Dermis microvascular lymphatic vessel endothelial cell (primary cell): ENCODE results near the gene TAF6. TPM values are rescaled to one million over a fixed set of nuclear protein-coding genes. Genes with fewer than 3 reads are reported as not detected.

Experiments used
- DNase-seq, 2 donors: peaks; one replicate each; pipeline versions ENCODE4 v3.0.0 to v3.0.0-alpha.2; 2010; ENCODE audit warnings: low read depth in 2 of 2
- total RNA-seq: library from RNA; depleted of rRNA; stranded (reverse); fragments of >200 nt; gene quantifications from 2 replicates; pipeline ENCODE4 v1.2.1, GENCODE V29; 2014

The TAF6 gene
- total RNA-seq, 1 donor from 2014 or later: 21.6 TPM

DNA sequence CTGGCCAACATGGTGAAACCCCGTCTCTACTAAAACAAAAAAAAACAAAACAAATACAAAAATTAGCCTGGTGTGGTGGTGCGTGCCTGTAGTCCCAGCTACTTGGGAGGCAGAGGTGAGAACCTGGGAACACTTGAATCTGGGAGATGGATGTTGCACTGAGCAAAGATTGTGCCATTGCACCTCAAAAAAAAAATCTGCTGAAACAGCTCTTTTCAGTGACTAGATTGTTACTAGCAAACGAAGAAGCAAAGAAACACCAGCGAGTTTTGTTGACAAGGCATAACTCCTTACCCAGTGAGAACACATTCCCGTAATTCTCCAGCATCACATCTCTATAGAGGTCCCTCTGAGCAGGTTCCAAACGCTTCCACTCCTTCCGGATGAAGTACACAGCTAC, 44.3 kb downstream of the TAF6 start:
- DNase-seq: no peak

DNA sequence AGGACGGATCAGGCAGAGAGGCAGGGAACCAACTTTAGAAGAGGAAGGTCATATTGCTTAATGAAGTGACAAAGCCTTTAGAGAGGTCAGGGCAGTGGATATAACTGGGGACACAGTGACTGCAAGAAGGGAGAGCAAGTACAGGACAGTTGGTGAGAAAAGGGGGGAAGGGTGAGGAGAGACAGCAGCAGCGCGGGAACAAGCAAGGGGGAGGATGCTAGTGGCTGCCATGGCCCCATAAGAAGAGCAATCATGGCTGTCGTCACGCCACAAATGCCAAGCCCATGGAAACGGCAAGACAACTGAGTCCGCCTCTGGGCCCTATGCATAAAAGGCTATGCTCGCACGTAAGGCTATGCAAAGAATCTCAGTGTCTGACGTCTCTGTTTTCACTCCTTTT, 46.7 kb downstream of the TAF6 start:
- no peak for DNase-seq

DNA sequence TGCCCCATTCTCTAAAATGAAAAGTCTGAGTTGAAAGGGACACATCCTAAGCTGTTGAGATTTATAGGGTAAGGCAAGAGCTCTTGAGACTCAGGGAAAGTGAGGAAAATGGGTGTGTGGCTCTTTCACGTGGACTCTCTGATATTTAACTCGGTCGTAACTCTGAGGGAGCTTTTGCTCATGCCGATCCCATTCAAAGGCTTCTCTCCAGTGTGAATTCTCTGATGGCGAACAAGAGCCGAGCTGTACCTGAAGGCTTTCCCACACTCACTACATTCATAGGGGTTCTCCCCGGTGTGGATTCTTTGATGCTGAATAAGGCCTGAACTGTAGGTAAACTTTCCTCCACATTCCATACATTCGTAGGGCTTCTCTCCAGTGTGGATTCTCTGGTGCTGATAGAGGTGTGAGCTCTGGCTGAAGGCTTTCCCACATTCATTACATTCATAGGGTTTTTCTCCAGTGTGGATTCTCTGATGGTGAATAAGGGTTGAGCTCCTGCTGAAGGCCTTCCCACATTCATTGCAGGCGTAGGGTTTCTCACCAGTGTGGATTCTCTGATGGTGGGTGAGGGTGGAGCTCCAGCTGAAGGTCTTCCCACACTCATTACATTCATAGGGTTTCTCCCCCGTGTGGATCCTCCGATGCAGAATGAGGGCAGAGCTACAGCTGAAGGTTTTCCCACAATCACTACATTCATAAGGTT, 48.0 kb downstream of the TAF6 start:
- DNase-seq: no peak

DNA sequence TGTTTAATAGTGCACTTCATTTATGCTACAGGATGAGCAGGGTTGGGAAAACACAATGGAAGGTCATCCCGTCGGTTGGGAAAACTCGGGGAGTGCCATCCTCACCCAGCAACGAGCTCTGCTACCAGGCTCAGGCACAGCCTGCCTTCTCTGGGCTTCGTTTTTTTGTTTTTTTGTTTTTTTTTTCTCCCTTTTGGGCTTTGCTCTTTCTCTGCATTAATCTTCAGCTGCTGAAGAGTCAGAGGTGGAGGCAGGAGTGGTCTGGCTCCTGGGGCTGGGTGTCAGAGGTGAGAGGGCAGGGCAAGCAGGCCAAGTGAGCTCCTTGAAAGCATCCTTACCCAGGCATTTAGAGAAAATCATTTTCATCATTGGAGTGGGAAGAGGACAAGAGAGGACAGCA, 49.2 kb downstream of the TAF6 start:
- DNase-seq: no peak

DNA sequence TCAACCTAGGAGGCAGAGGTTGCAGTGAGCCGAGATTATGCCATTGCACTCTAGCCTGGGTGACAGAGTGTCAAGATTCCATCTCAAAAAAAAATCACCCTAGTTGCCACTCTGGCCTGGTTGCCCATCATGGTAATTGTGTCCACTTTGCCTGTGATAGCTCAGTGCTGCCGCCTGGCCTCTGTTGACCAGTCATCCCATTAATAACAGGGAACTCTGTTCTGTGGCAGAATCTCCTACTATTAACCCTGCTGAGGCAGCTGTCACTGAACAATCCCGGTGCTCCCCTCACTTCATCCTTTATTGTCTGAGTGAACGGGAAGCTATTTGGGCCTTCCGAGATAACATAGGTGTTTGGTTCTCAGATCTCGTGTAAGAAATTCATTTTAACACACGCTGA, 52.2 kb downstream of the TAF6 start:
- DNase-seq: no peak

DNA sequence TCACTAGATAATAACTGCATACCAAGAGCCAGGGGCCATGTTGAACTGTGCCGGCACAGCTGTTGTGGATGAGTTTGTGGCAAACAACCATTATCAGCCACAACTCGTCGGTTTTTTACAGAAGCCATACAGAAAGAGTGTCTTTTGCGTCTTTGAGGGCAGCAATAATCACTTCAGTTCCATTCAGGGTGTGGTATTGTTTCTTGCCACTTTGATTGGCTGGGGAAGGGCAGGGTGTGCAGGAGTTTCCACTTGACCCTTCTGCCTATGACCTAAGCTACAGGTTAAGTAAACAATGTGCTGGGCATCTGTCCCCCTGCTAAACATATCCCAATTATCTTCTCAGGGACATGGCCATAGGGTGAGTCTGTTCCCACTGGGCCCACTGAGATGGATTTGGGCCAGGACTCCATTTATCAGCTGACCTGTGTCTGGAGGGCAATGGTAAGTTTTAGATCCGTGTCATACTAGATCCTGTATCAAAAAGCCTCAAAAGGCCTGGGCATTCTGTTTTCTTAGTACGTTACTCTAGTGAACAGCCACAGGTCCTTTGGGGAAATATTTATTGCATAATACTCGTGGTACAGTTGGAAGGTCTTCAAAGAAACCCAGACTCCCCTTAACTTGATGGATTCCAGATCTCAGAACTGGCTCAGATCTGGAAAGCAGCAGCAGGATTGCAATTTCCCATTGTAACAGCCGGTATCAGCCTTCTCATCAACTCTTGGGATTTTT, 53.5 kb downstream of the TAF6 start:
- no peak for DNase-seq

DNA sequence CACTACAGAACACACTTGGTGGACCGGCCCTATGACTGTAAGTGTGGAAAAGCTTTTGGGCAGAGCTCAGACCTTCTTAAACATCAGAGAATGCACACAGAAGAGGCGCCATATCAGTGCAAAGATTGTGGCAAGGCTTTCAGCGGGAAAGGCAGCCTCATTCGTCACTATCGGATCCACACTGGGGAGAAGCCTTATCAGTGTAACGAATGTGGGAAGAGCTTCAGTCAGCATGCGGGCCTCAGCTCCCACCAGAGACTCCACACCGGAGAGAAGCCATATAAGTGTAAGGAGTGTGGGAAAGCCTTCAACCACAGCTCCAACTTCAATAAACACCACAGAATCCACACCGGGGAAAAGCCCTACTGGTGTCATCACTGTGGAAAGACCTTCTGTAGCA, 55.0 kb downstream of the TAF6 start:
- no peak for DNase-seq

DNA sequence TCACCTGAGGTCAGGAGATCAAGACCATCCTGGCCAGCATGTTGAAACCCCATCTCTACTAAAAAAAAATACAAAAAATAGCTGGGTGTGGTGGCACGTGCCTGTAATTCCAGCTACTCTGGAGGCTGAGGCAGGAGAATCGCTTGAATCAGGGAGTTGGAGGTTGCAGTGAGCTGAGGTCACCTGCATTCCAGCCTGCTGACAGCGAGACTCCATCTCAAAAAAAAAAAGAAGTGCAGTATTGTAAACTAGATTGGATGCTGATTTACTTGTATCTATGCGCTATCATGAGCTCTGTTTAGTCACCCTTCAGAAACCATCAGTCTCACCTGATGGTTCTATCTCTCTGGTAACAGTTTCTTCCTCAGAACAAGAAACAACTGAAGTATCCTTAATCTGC, 55.8 kb downstream of the TAF6 start:
- no peak for DNase-seq

DNA sequence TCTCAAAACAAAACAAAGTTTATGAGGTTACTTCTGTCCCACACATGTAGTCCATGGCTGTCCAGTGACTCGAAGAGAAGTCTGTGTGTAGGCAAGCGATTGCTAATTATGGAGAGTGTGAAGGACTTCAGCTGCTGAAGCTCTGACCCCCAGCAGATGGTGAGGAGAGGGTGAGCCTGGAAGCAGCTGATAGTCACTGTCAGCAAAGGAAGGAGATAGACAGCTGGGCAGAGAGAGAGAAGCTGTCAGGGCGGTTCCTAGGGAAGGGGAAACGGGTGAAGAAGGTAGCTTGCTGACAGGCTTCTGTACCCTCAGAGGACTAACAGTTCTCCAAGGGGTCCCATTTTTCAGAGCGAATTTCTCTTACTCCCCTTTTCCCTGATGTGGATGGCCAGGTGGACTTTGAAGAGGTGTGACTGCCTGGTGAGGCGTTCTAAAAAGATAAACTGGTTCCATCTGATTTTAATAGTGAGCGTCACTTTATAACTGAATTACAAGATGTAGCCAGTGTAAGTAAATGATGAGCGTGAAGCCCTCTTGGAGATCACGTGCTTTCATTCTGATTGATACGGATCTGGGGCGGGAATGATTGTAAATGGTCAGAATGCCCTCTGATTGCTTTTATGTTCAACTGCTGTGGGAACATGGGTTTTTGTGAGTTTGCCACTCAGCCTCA, 57.5 kb downstream of the TAF6 start:
- DNase-seq: no peak

DNA sequence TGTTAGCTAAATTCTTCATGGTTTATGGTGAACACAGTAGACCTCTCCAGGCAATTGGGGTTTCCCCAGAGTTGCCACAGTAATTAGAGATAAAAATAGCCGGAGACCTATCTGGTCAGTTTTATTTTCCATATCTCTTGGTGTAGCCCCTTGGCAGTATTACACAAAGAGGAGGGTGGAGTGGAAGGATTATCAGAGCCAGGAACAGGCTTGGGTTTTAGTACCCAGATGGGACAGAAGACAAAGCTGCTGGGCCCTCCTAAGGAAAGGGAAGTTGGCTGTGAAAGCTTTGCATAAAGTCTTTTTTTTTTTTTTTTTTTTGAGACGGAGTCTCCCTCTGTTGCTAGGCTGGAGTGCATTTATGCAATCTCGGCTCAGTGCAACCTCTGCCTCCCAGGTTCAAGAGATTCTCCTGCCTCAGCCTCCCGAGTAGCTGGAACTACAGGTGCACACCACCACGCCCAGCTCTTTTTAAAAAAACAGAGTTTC, 59.9 kb downstream of the TAF6 start:
- no peak for DNase-seq

Other genes starting within 250 kb of the TAF6 start
- gene OR2AE1, start 242.3 kb downstream of the TAF6 start, total RNA-seq: 0.13 TPM in 1 of 2 replicates, not detected in the other
- gene TRIM4, start 199.8 kb downstream of the TAF6 start, total RNA-seq: 14.6 and 19.3 TPM in 2 replicates
- gene GJC3, start 189.7 kb downstream of the TAF6 start, total RNA-seq: 0.26 and 0.63 TPM in 2 replicates
- not detected in 2 replicates for gene AZGP1, start 143.3 kb downstream of the TAF6 start, total RNA-seq
- gene ZKSCAN1, start 103.8 kb downstream of the TAF6 start, total RNA-seq: 21.7 and 30.7 TPM in 2 replicates
- 5.4 and 6.2 TPM in 2 replicates for gene ZSCAN21, start 69.6 kb downstream of the TAF6 start, total RNA-seq
- 22.5 and 30.1 TPM in 2 replicates for gene ZNF3, start 37.6 kb downstream of the TAF6 start, total RNA-seq
- 66.1 and 79.3 TPM in 2 replicates for gene COPS6, start 30.4 kb downstream of the TAF6 start, total RNA-seq
- gene MCM7, start 18.0 kb downstream of the TAF6 start, total RNA-seq: 54.0 and 106 TPM in 2 replicates
- 12.3 and 16.8 TPM in 2 replicates for gene AP4M1, start 17.7 kb downstream of the TAF6 start, total RNA-seq
- 24.4 and 26.2 TPM in 2 replicates for gene CNPY4, start 276 bp upstream of the TAF6 start, total RNA-seq
- 2.1 and 2.2 TPM in 2 replicates for gene MBLAC1, start 7.6 kb upstream of the TAF6 start, total RNA-seq
- 84.2 and 112 TPM in 2 replicates for gene LAMTOR4, start 29.6 kb upstream of the TAF6 start, total RNA-seq
- gene TRAPPC14, start 39.4 kb upstream of the TAF6 start, total RNA-seq: 4.4 and 5.8 TPM in 2 replicates
- gene GAL3ST4, start 49.3 kb upstream of the TAF6 start, total RNA-seq: 0.13 TPM in 2 replicates
- gene GPC2, start 58.0 kb upstream of the TAF6 start, total RNA-seq: 1.9 and 2.8 TPM in 2 replicates
- gene STAG3, start 58.6 kb upstream of the TAF6 start, total RNA-seq: 0.13 and 0.38 TPM in 2 replicates
- gene PVRIG, start 100.6 kb upstream of the TAF6 start, total RNA-seq: not detected in 2 replicates
- not detected in 2 replicates for gene SPDYE3, start 188.3 kb upstream of the TAF6 start, total RNA-seq
- 4.1 and 10.2 TPM in 2 replicates for gene PILRB, start 238.8 kb upstream of the TAF6 start, total RNA-seq